ENCODE data around the gene GMIP. TPM values are rescaled to one million over a fixed set of nuclear protein-coding genes. Genes with fewer than 3 reads are reported as not detected.
"Not testable (repeated sequence)": the region's sequence is repeated elsewhere in the genome, so short reads cannot be mapped to it uniquely, and the experiment has no call there.

GMIP gene
- total RNA-seq, 1 donor from 2014 or later, result 6.3 TPM

- DNase-seq (ENCODE audit: low read depth), result no peak
- TF ChIP-seq CTCF (IDR thresholded peaks at IDR 0.05; ENCODE audit: insufficient read depth, low read length, poor library complexity, severe bottlenecking), result no peak
- Histone ChIP-seq H3K36me3 (ENCODE audit: control insufficient read depth, insufficient read depth, low read length) (no peaks in the 10 kb centered on the region), H3K27me3 (ENCODE audit: control insufficient read depth, insufficient read depth, low read length) (no peaks in the 10 kb centered on the region), H3K4me3 (ENCODE audit: low read depth, low read length) (no peak overlapping the region)
Observed at GRCh38 chr19:19602713-19603324, 40.6 kb downstream of the GMIP start.

- no peak for DNase-seq (ENCODE audit: low read depth)
- H3K27me3 ChIP-seq (ENCODE audit: control insufficient read depth, insufficient read depth, low read length), result no peaks in the 10 kb centered on the region
- no peaks in the 10 kb centered on the region for H3K36me3 ChIP-seq (ENCODE audit: control insufficient read depth, insufficient read depth, low read length)
- H3K4me3 ChIP-seq (ENCODE audit: low read depth, low read length), result no peak overlapping the region
- no peak for TF ChIP-seq CTCF (IDR thresholded peaks at IDR 0.05; ENCODE audit: insufficient read depth, low read length, poor library complexity, severe bottlenecking)
Observed at GRCh38 chr19:19602136-19602712, 41.2 kb downstream of the GMIP start.

- no peak for TF ChIP-seq CTCF (IDR thresholded peaks at IDR 0.05; ENCODE audit: insufficient read depth, low read length, poor library complexity, severe bottlenecking)
- no peak for DNase-seq (ENCODE audit: low read depth)
- H3K36me3 ChIP-seq (ENCODE audit: control insufficient read depth, insufficient read depth, low read length), result no peaks in the 10 kb centered on the region
Observed at GRCh38 chr19:19600793-19601330, 42.6 kb downstream of the GMIP start.

GRCh38 chr19:19598728-19599451, 44.6 kb downstream of the GMIP start:
- not testable (repeated sequence) for H3K4me3 ChIP-seq (ENCODE audit: low read depth, low read length); H3K36me3 ChIP-seq (ENCODE audit: control insufficient read depth, insufficient read depth, low read length); DNase-seq (ENCODE audit: low read depth); H3K27me3 ChIP-seq (ENCODE audit: control insufficient read depth, insufficient read depth, low read length)

More at GRCh38 chr19:19600793-19601330, 42.6 kb downstream of the GMIP start:
- H3K4me3 ChIP-seq (ENCODE audit: low read depth, low read length), result no peak overlapping the region
- H3K27me3 ChIP-seq (ENCODE audit: control insufficient read depth, insufficient read depth, low read length), result no peaks in the 10 kb centered on the region

GRCh38 chr19:19597809-19598306, 45.6 kb downstream of the GMIP start:
- DNase-seq (ENCODE audit: low read depth), result no peak

More at GRCh38 chr19:19597809-19598306, 45.6 kb downstream of the GMIP start:
- TF ChIP-seq CTCF (IDR thresholded peaks at IDR 0.05; ENCODE audit: insufficient read depth, low read length, poor library complexity, severe bottlenecking), result no peak
- Histone ChIP-seq H3K36me3 (ENCODE audit: control insufficient read depth, insufficient read depth, low read length) (no peaks in the 10 kb centered on the region), H3K4me3 (ENCODE audit: low read depth, low read length) (no peak overlapping the region), H3K27me3 (ENCODE audit: control insufficient read depth, insufficient read depth, low read length) (no peaks in the 10 kb centered on the region)

Data from kidney epithelial cell (primary cell).